BLaER1 treated with 17β-estradiol and CSF1 and Interleukin-3, amounts not matched to agents 10 nM and 100 nM (cell line): ENCODE results near the gene NYAP2.

ENCODE experiments used
- H3K27ac ChIP-seq, 11 experiments: shearing (Covaris generic); formaldehyde crosslinking; 2 replicates each; pipeline ENCODE4 v1.8.1; 2022
- H3K27me3 ChIP-seq, 11 experiments: shearing (Covaris generic); formaldehyde crosslinking; 2 replicates each; pipeline ENCODE4 v1.8.1; 2022
- H3K36me3 ChIP-seq, 11 experiments: shearing (Covaris generic); formaldehyde crosslinking; 2 replicates each; pipeline ENCODE4 v1.8.1; 2022
- H3K4me1 ChIP-seq, 10 experiments: shearing (Covaris generic); formaldehyde crosslinking; 2 replicates each; pipeline ENCODE4 v1.8.1; 2022
- H3K4me2 ChIP-seq, 11 experiments: shearing (Covaris generic); formaldehyde crosslinking; 2 replicates each; pipeline ENCODE4 v1.8.1; 2022
- H3K4me3 ChIP-seq, 10 experiments: shearing (Covaris generic); formaldehyde crosslinking; 2 replicates each; pipeline ENCODE4 v1.8.1; 2022
- H3K9ac ChIP-seq, 11 experiments: shearing (Covaris generic); formaldehyde crosslinking; 2 replicates each; pipeline ENCODE4 v1.8.1; 2022
- H3K9me3 ChIP-seq, 11 experiments: shearing (Covaris generic); formaldehyde crosslinking; replicated peaks in 1 of 11; 2 replicates each; pipeline ENCODE4 v1.8.1; 2022
- H4K20me1 ChIP-seq, 11 experiments: shearing (Covaris generic); formaldehyde crosslinking; 2 replicates each; pipeline ENCODE4 v1.8.1; 2022
- Cebpa-rat ChIP-seq, 11 experiments: shearing (Covaris generic); IDR thresholded peaks; 2 replicates each; pipeline ENCODE4 v1.8.1; 2022

The NYAP2 gene

GRCh38 chr2:225590932-225591331 lies 191.4 kb downstream of the NYAP2 start:
- no peaks in the 10 kb centered on the region for H3K36me3 ChIP-seq
- H3K9ac ChIP-seq, result no peak overlapping the region
- no peak overlapping the region for H3K4me2 ChIP-seq
- TF ChIP-seq Cebpa-rat (IDR thresholded peaks at IDR 0.05), result no peak
- H3K4me3 ChIP-seq, result no peak overlapping the region
- no peak overlapping the region for H3K27ac ChIP-seq
- H3K9me3 ChIP-seq, result no peaks in the 10 kb centered on the region
- no peaks in the 10 kb centered on the region for H4K20me1 ChIP-seq
- H3K4me1 ChIP-seq, result 0 out of 20 replicates have a peak, but pooled peaks cover 0 to 1% (median 0%) of the 10 kb centered on the region in 10 experiments
- no peaks in the 10 kb centered on the region for H3K27me3 ChIP-seq

- TF ChIP-seq Cebpa-rat (IDR thresholded peaks at IDR 0.05), result no peak
- peaks cover 0 to 9% (median 0%) of the 10 kb centered on the region in 11 experiments; a peak in 4 of 22 replicates for H3K36me3 ChIP-seq
- H3K9me3 ChIP-seq, result peaks cover 9 to 32% (median 18%) of the 10 kb centered on the region in 11 experiments; a peak in 21 of 22 replicates
- H3K27ac ChIP-seq, result peak overlapping the region in 10 of 11 experiments; percentile 36 to 91 (median 88); a peak in 16 of 22 replicates
- no peaks in the 10 kb centered on the region for H4K20me1 ChIP-seq
- H3K4me1 ChIP-seq, result peaks cover 12 to 43% (median 35%) of the 10 kb centered on the region in 10 experiments
- peak overlapping the region in 7 of 11 experiments; percentile 51 to 82 (median 73); a peak in 14 of 22 replicates for H3K4me2 ChIP-seq
- no peak overlapping the region for H3K4me3 ChIP-seq
- H3K27me3 ChIP-seq, result no peaks in the 10 kb centered on the region
- H3K9ac ChIP-seq, result no peak overlapping the region; a peak in 1 of 22 replicates
These were observed 198.4 kb downstream of the NYAP2 start for GRCh38 chr2:225597911-225598310.

GRCh38 chr2:225598426-225598825 lies 198.9 kb downstream of the NYAP2 start:
- Histone ChIP-seq H4K20me1 (no peaks in the 10 kb centered on the region), H3K27me3 (no peaks in the 10 kb centered on the region), H3K9me3 (peaks cover 9 to 32% (median 18%) of the 10 kb centered on the region in 11 experiments; a peak in 21 of 22 replicates), H3K36me3 (peaks cover 0 to 9% (median 0%) of the 10 kb centered on the region in 11 experiments; a peak in 4 of 22 replicates), H3K4me3 (no peak overlapping the region), H3K27ac (peak overlapping the region; percentile 35 to 91 (median 88); a peak in 21 of 22 replicates), H3K4me1 (peaks cover 12 to 43% (median 35%) of the 10 kb centered on the region in 10 experiments), H3K9ac (peak overlapping the region in 8 of 11 experiments; percentile 55 to 75 (median 70); a peak in 13 of 22 replicates), H3K4me2 (peak overlapping the region; percentile 37 to 85 (median 75); a peak in 20 of 22 replicates)
- no peak for TF ChIP-seq Cebpa-rat (IDR thresholded peaks at IDR 0.05)

- Histone ChIP-seq H4K20me1 (no peaks in the 10 kb centered on the region), H3K4me2 (peak overlapping the region; percentile 37 to 85 (median 75); a peak in 21 of 22 replicates), H3K9ac (peak overlapping the region in 8 of 11 experiments; percentile 55 to 75 (median 70); a peak in 16 of 22 replicates), H3K27ac (peak overlapping the region; percentile 67 to 91 (median 88); a peak in 21 of 22 replicates), H3K9me3 (peaks cover 9 to 32% (median 18%) of the 10 kb centered on the region in 11 experiments; a peak in 21 of 22 replicates), H3K36me3 (peaks cover 0 to 9% (median 0%) of the 10 kb centered on the region in 11 experiments; a peak in 4 of 22 replicates), H3K27me3 (no peaks in the 10 kb centered on the region), H3K4me3 (no peak overlapping the region), H3K4me1 (peaks cover 12 to 47% (median 35%) of the 10 kb centered on the region in 10 experiments)
- TF ChIP-seq Cebpa-rat (IDR thresholded peaks at IDR 0.05), result peak; percentile 47 to 86 (median 69); a peak in 17 of 22 replicates
These were observed 199.4 kb downstream of the NYAP2 start for GRCh38 chr2:225598897-225599296.

- Histone ChIP-seq H3K4me3 (peak overlapping the region in 1 of 10 experiments; percentile 29; a peak in 1 of 20 replicates), H3K9me3 (peaks cover 9 to 32% (median 18%) of the 10 kb centered on the region in 11 experiments; a peak in 21 of 22 replicates), H3K4me2 (peak overlapping the region in 10 of 11 experiments; percentile 3 to 85 (median 76); a peak in 18 of 22 replicates), H3K27me3 (no peaks in the 10 kb centered on the region), H3K9ac (peak overlapping the region in 5 of 11 experiments; percentile 0 to 72 (median 69); a peak in 5 of 22 replicates), H4K20me1 (no peaks in the 10 kb centered on the region), H3K36me3 (peaks cover 0 to 9% (median 0%) of the 10 kb centered on the region in 11 experiments; a peak in 4 of 22 replicates), H3K4me1 (peaks cover 12 to 53% (median 35%) of the 10 kb centered on the region in 10 experiments), H3K27ac (peak overlapping the region; percentile 67 to 91 (median 88); a peak in 20 of 22 replicates)
- TF ChIP-seq Cebpa-rat (IDR thresholded peaks at IDR 0.05), result 0 out of 22 replicates have a peak, but pooled peaks of 1 of the 11 experiments have one; percentile 27
These were observed 200.3 kb downstream of the NYAP2 start for GRCh38 chr2:225599856-225600255.

- Histone ChIP-seq H3K27me3 (no peaks in the 10 kb centered on the region), H3K36me3 (peaks cover 0 to 9% (median 0%) of the 10 kb centered on the region in 11 experiments; a peak in 4 of 22 replicates), H3K4me3 (peak overlapping the region in 1 of 10 experiments; percentile 29; a peak in 1 of 20 replicates), H3K4me1 (peaks cover 12 to 53% (median 35%) of the 10 kb centered on the region in 10 experiments), H3K4me2 (peak overlapping the region in 9 of 11 experiments; percentile 16 to 85 (median 78); a peak in 17 of 22 replicates), H3K9ac (peak overlapping the region in 4 of 11 experiments; percentile 0 to 72 (median 30); a peak in 4 of 22 replicates), H4K20me1 (no peaks in the 10 kb centered on the region), H3K27ac (peak overlapping the region in 10 of 11 experiments; percentile 18 to 91 (median 88); a peak in 18 of 22 replicates), H3K9me3 (peaks cover 9 to 32% (median 18%) of the 10 kb centered on the region in 11 experiments; a peak in 21 of 22 replicates)
- no peak for TF ChIP-seq Cebpa-rat (IDR thresholded peaks at IDR 0.05)
These were observed 200.9 kb downstream of the NYAP2 start for GRCh38 chr2:225600444-225600843.

- no peak for TF ChIP-seq Cebpa-rat (IDR thresholded peaks at IDR 0.05)
- peak overlapping the region in 7 of 11 experiments; percentile 71 to 85 (median 78); a peak in 11 of 22 replicates for H3K4me2 ChIP-seq
- H3K27ac ChIP-seq, result peak overlapping the region in 8 of 11 experiments; percentile 15 to 91 (median 90); a peak in 15 of 22 replicates
- no peaks in the 10 kb centered on the region for H3K27me3 ChIP-seq
- H3K4me1 ChIP-seq, result peaks cover 12 to 53% (median 35%) of the 10 kb centered on the region in 10 experiments
- peaks cover 0 to 9% (median 0%) of the 10 kb centered on the region in 11 experiments; a peak in 4 of 22 replicates for H3K36me3 ChIP-seq
- peaks cover 9 to 32% (median 18%) of the 10 kb centered on the region in 11 experiments; a peak in 21 of 22 replicates for H3K9me3 ChIP-seq
- H3K9ac ChIP-seq, result no peak overlapping the region
- H3K4me3 ChIP-seq, result no peak overlapping the region
- H4K20me1 ChIP-seq, result no peaks in the 10 kb centered on the region
These were observed 201.4 kb downstream of the NYAP2 start for GRCh38 chr2:225600865-225601264.

- Histone ChIP-seq H3K4me2 (no peak overlapping the region), H3K27me3 (no peaks in the 10 kb centered on the region), H3K4me1 (peaks cover 12 to 51% (median 35%) of the 10 kb centered on the region in 10 experiments), H4K20me1 (no peaks in the 10 kb centered on the region), H3K27ac (no peak overlapping the region), H3K4me3 (peak overlapping the region in 1 of 10 experiments; percentile 19; a peak in 1 of 20 replicates), H3K36me3 (peaks cover 0 to 9% (median 0%) of the 10 kb centered on the region in 11 experiments; a peak in 4 of 22 replicates), H3K9ac (no peak overlapping the region), H3K9me3 (peaks cover 9 to 32% (median 18%) of the 10 kb centered on the region in 11 experiments; a peak in 21 of 22 replicates)
- TF ChIP-seq Cebpa-rat (IDR thresholded peaks at IDR 0.05), result no peak
These were observed 202.7 kb downstream of the NYAP2 start for GRCh38 chr2:225602205-225602604.

- Histone ChIP-seq H3K4me3 (no peak overlapping the region), H3K9ac (no peak overlapping the region), H4K20me1 (no peaks in the 10 kb centered on the region), H3K9me3 (peaks cover 0 to 6% (median 0%) of the 10 kb centered on the region in 11 experiments; a peak in 1 of 22 replicates), H3K36me3 (no peaks in the 10 kb centered on the region), H3K27me3 (no peaks in the 10 kb centered on the region), H3K4me2 (no peak overlapping the region), H3K4me1 (peaks cover 0 to 12% (median 0%) of the 10 kb centered on the region in 10 experiments; a peak in 6 of 20 replicates), H3K27ac (no peak overlapping the region)
- TF ChIP-seq Cebpa-rat (IDR thresholded peaks at IDR 0.05), result no peak
These were observed 208.6 kb downstream of the NYAP2 start for GRCh38 chr2:225608136-225608535.
